PC-3 (cell line): Measurements from ENCODE around the gene NALCN.

Source experiments
- EZH2 ChIP-seq: fragments of 300-600 bp; sonication (generic); IDR thresholded peaks from one replicate; pipeline ENCODE4 v1.6.1; 2017; ENCODE audit warnings: antibody characterized with exemption, mild to moderate bottlenecking, low read length; ENCODE audit not compliant: unreplicated experiment
- EZH2phosphoT487 ChIP-seq: fragments of 300-600 bp; sonication (generic); IDR thresholded peaks from 2 replicates; pipeline ENCODE4 v1.6.1; 2018; ENCODE audit warnings: mild to moderate bottlenecking, antibody characterized with exemption, low read length, borderline replicate concordance
- TF ChIP-seq, protein P1 (sequence below): fragments of 300-600 bp; sonication (generic); conservative IDR thresholded peaks from 2 replicates; pipeline ENCODE4 v1.5.1; 2017; ENCODE audit warnings: antibody characterized with exemption, low read depth, mild to moderate bottlenecking, low read length

DNA sequence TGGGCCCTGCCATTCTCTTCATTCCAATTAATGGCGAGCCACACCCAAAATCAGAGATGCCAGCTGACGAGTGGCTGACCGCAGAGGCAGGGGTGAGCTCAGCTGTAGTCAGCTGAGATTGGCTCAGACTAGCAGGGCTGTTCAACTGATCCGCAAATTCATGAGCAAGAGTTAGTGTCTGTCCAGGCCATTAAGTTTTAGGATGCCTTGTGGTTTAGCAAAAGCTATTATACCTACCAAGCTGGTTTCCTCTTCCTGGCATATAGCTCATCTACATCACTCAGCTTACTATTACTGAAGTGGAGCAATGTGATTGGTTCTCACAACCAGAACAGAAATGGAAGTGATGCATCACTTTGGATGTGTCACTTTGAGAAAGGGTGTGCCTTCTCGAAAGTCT lies 148.7 kb downstream of the NALCN start:
- TF ChIP-seq EZH2 (no peak), EZH2phosphoT487 (no peak)
- TF ChIP-seq, protein P1, sequence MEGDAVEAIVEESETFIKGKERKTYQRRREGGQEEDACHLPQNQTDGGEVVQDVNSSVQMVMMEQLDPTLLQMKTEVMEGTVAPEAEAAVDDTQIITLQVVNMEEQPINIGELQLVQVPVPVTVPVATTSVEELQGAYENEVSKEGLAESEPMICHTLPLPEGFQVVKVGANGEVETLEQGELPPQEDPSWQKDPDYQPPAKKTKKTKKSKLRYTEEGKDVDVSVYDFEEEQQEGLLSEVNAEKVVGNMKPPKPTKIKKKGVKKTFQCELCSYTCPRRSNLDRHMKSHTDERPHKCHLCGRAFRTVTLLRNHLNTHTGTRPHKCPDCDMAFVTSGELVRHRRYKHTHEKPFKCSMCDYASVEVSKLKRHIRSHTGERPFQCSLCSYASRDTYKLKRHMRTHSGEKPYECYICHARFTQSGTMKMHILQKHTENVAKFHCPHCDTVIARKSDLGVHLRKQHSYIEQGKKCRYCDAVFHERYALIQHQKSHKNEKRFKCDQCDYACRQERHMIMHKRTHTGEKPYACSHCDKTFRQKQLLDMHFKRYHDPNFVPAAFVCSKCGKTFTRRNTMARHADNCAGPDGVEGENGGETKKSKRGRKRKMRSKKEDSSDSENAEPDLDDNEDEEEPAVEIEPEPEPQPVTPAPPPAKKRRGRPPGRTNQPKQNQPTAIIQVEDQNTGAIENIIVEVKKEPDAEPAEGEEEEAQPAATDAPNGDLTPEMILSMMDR: no peak
